Measurements from ENCODE around the gene MGA. TPM values are rescaled to one million over a fixed set of nuclear protein-coding genes. Genes with fewer than 3 reads are reported as not detected.

Gene MGA
- total RNA-seq, 2 donors from 2014 or later: 35.6 to 37.5 TPM

GRCh38 chr15:41798607-41799487 is 138.6 kb downstream of the MGA start:
- Mint-ChIP-seq H3K27ac (no peak overlapping the region), H3K27me3 (ENCODE audit: low read depth) (no peaks in the 10 kb centered on the region), H3K4me1 (ENCODE audit: low read depth) (peaks cover 24% of the 10 kb centered on the region), H3K9me3 (no peaks in the 10 kb centered on the region), H3K4me3 (no peak overlapping the region), H3K36me3 (ENCODE audit: insufficient read depth in 2 of 2) (peaks cover 0 to 1% of the 10 kb centered on the region in 2 donors)
- DNase-seq: no peak
- peak; percentile 18 to 49 for ATAC-seq (replicated peaks in 1 of 2)

GRCh38 chr15:41799488-41799805 is 139.2 kb downstream of the MGA start:
- DNase-seq (no peak), ATAC-seq (replicated peaks in 1 of 2) (peak in 1 of 2 donors; percentile 21)
- peaks cover 0 to 1% of the 10 kb centered on the region in 2 donors for H3K36me3 Mint-ChIP-seq (ENCODE audit: insufficient read depth in 2 of 2)
- no peaks in the 10 kb centered on the region for H3K9me3 Mint-ChIP-seq
- H3K27me3 Mint-ChIP-seq (ENCODE audit: low read depth): no peaks in the 10 kb centered on the region
- no peak overlapping the region for H3K27ac Mint-ChIP-seq
- peaks cover 30% of the 10 kb centered on the region for H3K4me1 Mint-ChIP-seq (ENCODE audit: low read depth)
- no peak overlapping the region for H3K4me3 Mint-ChIP-seq

- Mint-ChIP-seq H3K36me3 (ENCODE audit: insufficient read depth in 2 of 2) (peaks cover 0 to 1% of the 10 kb centered on the region in 2 donors), H3K27ac (no peak overlapping the region), H3K9me3 (no peaks in the 10 kb centered on the region), H3K27me3 (ENCODE audit: low read depth) (no peaks in the 10 kb centered on the region), H3K4me1 (ENCODE audit: low read depth) (peaks cover 19% of the 10 kb centered on the region), H3K4me3 (no peak overlapping the region)
- ATAC-seq (replicated peaks in 1 of 2) (no peak), DNase-seq (no peak)
Observed at GRCh38 chr15:41801185-41801584, 141.0 kb downstream of the MGA start.

- H3K4me3 Mint-ChIP-seq: no peak overlapping the region
- H3K36me3 Mint-ChIP-seq (ENCODE audit: insufficient read depth in 2 of 2): peaks cover 0 to 1% of the 10 kb centered on the region in 2 donors
- H3K9me3 Mint-ChIP-seq: no peaks in the 10 kb centered on the region
- ATAC-seq (replicated peaks in 1 of 2) (peak in 1 of 2 donors; percentile 42), DNase-seq (no peak)
- no peak overlapping the region for H3K27ac Mint-ChIP-seq
- no peaks in the 10 kb centered on the region for H3K27me3 Mint-ChIP-seq (ENCODE audit: low read depth)
- H3K4me1 Mint-ChIP-seq (ENCODE audit: low read depth): peaks cover 15% of the 10 kb centered on the region
Observed at GRCh38 chr15:41801850-41802455, 141.7 kb downstream of the MGA start.

- no peak overlapping the region for H3K4me3 Mint-ChIP-seq
- no peaks in the 10 kb centered on the region for H3K9me3 Mint-ChIP-seq
- no peaks in the 10 kb centered on the region for H3K27me3 Mint-ChIP-seq (ENCODE audit: low read depth)
- no peak overlapping the region for H3K27ac Mint-ChIP-seq
- ATAC-seq (replicated peaks in 1 of 2): no peak
- no peak for DNase-seq
- H3K36me3 Mint-ChIP-seq (ENCODE audit: insufficient read depth in 2 of 2): peaks cover 0 to 1% of the 10 kb centered on the region in 2 donors
- peaks cover 12% of the 10 kb centered on the region for H3K4me1 Mint-ChIP-seq (ENCODE audit: low read depth)
Observed at GRCh38 chr15:41804361-41804760, 144.2 kb downstream of the MGA start.

- no peak overlapping the region for H3K4me3 Mint-ChIP-seq
- DNase-seq (no peak), ATAC-seq (replicated peaks in 1 of 2) (no peak)
- H3K36me3 Mint-ChIP-seq (ENCODE audit: insufficient read depth in 2 of 2): peaks cover 0 to 1% of the 10 kb centered on the region in 2 donors
- H3K9me3 Mint-ChIP-seq: no peaks in the 10 kb centered on the region
- H3K27ac Mint-ChIP-seq: peak overlapping the region; percentile 33
- H3K27me3 Mint-ChIP-seq (ENCODE audit: low read depth): no peaks in the 10 kb centered on the region
- peaks cover 12% of the 10 kb centered on the region for H3K4me1 Mint-ChIP-seq (ENCODE audit: low read depth)
Observed at GRCh38 chr15:41804916-41805666, 144.9 kb downstream of the MGA start.

GRCh38 chr15:41805711-41806110 is 145.5 kb downstream of the MGA start:
- no peak overlapping the region for H3K27ac Mint-ChIP-seq

GRCh38 chr15:41806291-41807181 is 146.3 kb downstream of the MGA start:
- H3K9me3 Mint-ChIP-seq: no peaks in the 10 kb centered on the region
- H3K27ac Mint-ChIP-seq: no peak overlapping the region
- DNase-seq (no peak), ATAC-seq (replicated peaks in 1 of 2) (no peak)
- no peaks in the 10 kb centered on the region for H3K27me3 Mint-ChIP-seq (ENCODE audit: low read depth)
- H3K4me3 Mint-ChIP-seq: no peak overlapping the region
- peaks cover 0 to 1% of the 10 kb centered on the region in 2 donors for H3K36me3 Mint-ChIP-seq (ENCODE audit: insufficient read depth in 2 of 2)
- H3K4me1 Mint-ChIP-seq (ENCODE audit: low read depth): peaks cover 12% of the 10 kb centered on the region

More at GRCh38 chr15:41805711-41806110, 145.5 kb downstream of the MGA start:
- Mint-ChIP-seq H3K4me1 (ENCODE audit: low read depth) (peaks cover 12% of the 10 kb centered on the region), H3K4me3 (no peak overlapping the region), H3K36me3 (ENCODE audit: insufficient read depth in 2 of 2) (peaks cover 0 to 1% of the 10 kb centered on the region in 2 donors), H3K9me3 (no peaks in the 10 kb centered on the region), H3K27me3 (ENCODE audit: low read depth) (no peaks in the 10 kb centered on the region)
- no peak for DNase-seq
- ATAC-seq (replicated peaks in 1 of 2): no peak

GRCh38 chr15:41809121-41809520 is 148.9 kb downstream of the MGA start:
- no peaks in the 10 kb centered on the region for H3K27me3 Mint-ChIP-seq (ENCODE audit: low read depth)
- H3K36me3 Mint-ChIP-seq (ENCODE audit: insufficient read depth in 2 of 2): no peaks in the 10 kb centered on the region
- no peak overlapping the region for H3K4me3 Mint-ChIP-seq
- ATAC-seq (replicated peaks in 1 of 2): no peak
- H3K4me1 Mint-ChIP-seq (ENCODE audit: low read depth): peaks cover 10% of the 10 kb centered on the region
- no peak for DNase-seq
- H3K27ac Mint-ChIP-seq: peak overlapping the region; percentile 21
- no peaks in the 10 kb centered on the region for H3K9me3 Mint-ChIP-seq

- H3K4me1 Mint-ChIP-seq (ENCODE audit: low read depth): peaks cover 4% of the 10 kb centered on the region
- DNase-seq (no peak), ATAC-seq (replicated peaks in 1 of 2) (no peak)
- H3K27me3 Mint-ChIP-seq (ENCODE audit: low read depth): no peaks in the 10 kb centered on the region
- H3K9me3 Mint-ChIP-seq: no peaks in the 10 kb centered on the region
- no peak overlapping the region for H3K4me3 Mint-ChIP-seq
- H3K27ac Mint-ChIP-seq: no peak overlapping the region
- no peaks in the 10 kb centered on the region for H3K36me3 Mint-ChIP-seq (ENCODE audit: insufficient read depth in 2 of 2)
Observed at GRCh38 chr15:41809526-41810220, 149.5 kb downstream of the MGA start.

- Mint-ChIP-seq H3K9me3 (no peaks in the 10 kb centered on the region), H3K4me3 (no peak overlapping the region), H3K36me3 (ENCODE audit: insufficient read depth in 2 of 2) (peaks cover 0 to under 1% of the 10 kb centered on the region in 2 donors), H3K4me1 (ENCODE audit: low read depth) (no peaks in the 10 kb centered on the region), H3K27ac (no peak overlapping the region), H3K27me3 (ENCODE audit: low read depth) (no peaks in the 10 kb centered on the region)
- ATAC-seq (replicated peaks in 1 of 2) (peak in 1 of 2 donors; percentile 8), DNase-seq (no peak)
Observed at GRCh38 chr15:41810651-41811431, 150.6 kb downstream of the MGA start.
